Fibroblast of pulmonary artery (primary cell): Measurements from ENCODE around the gene HBS1L.
A peak's percentile ranks its signal among the peaks of the same experiment; 100 is the strongest.

Source experiments
- DNase-seq: peaks from one replicate; pipeline ENCODE4 v3.0.0-alpha.2; 2010; ENCODE audit warnings: low read depth
- H3K4me3 ChIP-seq: replicated peaks from 2 replicates; pipeline ENCODE4 v1.5.1; 2011; ENCODE audit warnings: low read depth, mild to moderate bottlenecking, control low read depth, low read length, moderate library complexity
- CTCF ChIP-seq: IDR thresholded peaks from 2 replicates; pipeline ENCODE4 v1.5.1; 2011; ENCODE audit warnings: mild to moderate bottlenecking, control low read depth, low read length, inconsistent platforms; ENCODE audit errors: missing control alignments

The HBS1L gene

GRCh38 chr6:135008941-135009290 is 45.7 kb downstream of the HBS1L start:
- DNase-seq: no peak
- no peak overlapping the region for H3K4me3 ChIP-seq
- TF ChIP-seq CTCF: no peak

GRCh38 chr6:135008072-135008940 is 46.3 kb downstream of the HBS1L start:
- DNase-seq: no peak
- no peak for TF ChIP-seq CTCF

GRCh38 chr6:135006386-135006914 is 48.2 kb downstream of the HBS1L start:
- no peak for TF ChIP-seq CTCF
- no peak overlapping the region for H3K4me3 ChIP-seq
- peak; percentile 40 for DNase-seq

More at GRCh38 chr6:135008072-135008940, 46.3 kb downstream of the HBS1L start:
- no peak overlapping the region for H3K4me3 ChIP-seq

- H3K4me3 ChIP-seq: no peak overlapping the region
- DNase-seq: no peak
- TF ChIP-seq CTCF: no peak
Observed at GRCh38 chr6:135004399-135004798, 50.2 kb downstream of the HBS1L start.

- DNase-seq: no peak
- TF ChIP-seq CTCF: no peak
- H3K4me3 ChIP-seq: no peak overlapping the region
Observed at GRCh38 chr6:135002974-135003703, 51.5 kb downstream of the HBS1L start.

GRCh38 chr6:135002229-135002844 is 52.3 kb downstream of the HBS1L start:
- peak; percentile 63 for TF ChIP-seq CTCF
- peak; percentile 50 for DNase-seq
- no peak overlapping the region for H3K4me3 ChIP-seq
